GM21576 (cell line): ENCODE results near the gene ARL13B.
"Not testable (repeated sequence)": the region's sequence is repeated elsewhere in the genome, so short reads cannot be mapped to it uniquely, and the experiment has no call there.

Experiments used
- ATAC-seq: cut with Tn5 transposase; IDR thresholded peaks from one replicate; pipeline ENCODE4 v1.9.1; 2021; ENCODE audit warnings: mild to moderate bottlenecking, moderate library complexity; ENCODE audit not compliant: unreplicated experiment

ARL13B gene

GRCh38 chr3:94062513-94063404 lies 82.8 kb downstream of the ARL13B start, which contains the start of the genes DHFR2 and NSUN3:
DHFR2 (minus strand) TSS chr3:94062916; CDS start chr3:94061511, 1,405 bp downstream.
NSUN3 (plus strand) TSS chr3:94063061; CDS start chr3:94063127, 66 bp downstream.
- ATAC-seq: peak; percentile 91

GRCh38 chr3:94063496-94064119 lies 83.7 kb downstream of the ARL13B start:
- no peak for ATAC-seq

- ATAC-seq: no peak
These were observed 84.4 kb downstream of the ARL13B start for GRCh38 chr3:94064243-94064860.

GRCh38 chr3:94065122-94065521 lies 85.2 kb downstream of the ARL13B start:
- no peak for ATAC-seq

- no peak for ATAC-seq
These were observed 86.0 kb downstream of the ARL13B start for GRCh38 chr3:94065819-94066480.

- no peak for ATAC-seq
These were observed 86.8 kb downstream of the ARL13B start for GRCh38 chr3:94066506-94067500.

GRCh38 chr3:94069194-94069813 lies 89.3 kb downstream of the ARL13B start:
- no peak for ATAC-seq

GRCh38 chr3:94070341-94070911 lies 90.5 kb downstream of the ARL13B start:
- ATAC-seq: peak; percentile 74

GRCh38 chr3:94071713-94072284 lies 91.8 kb downstream of the ARL13B start:
- peak; percentile 88 for ATAC-seq

GRCh38 chr3:94076055-94076454 lies 96.1 kb downstream of the ARL13B start:
- no peak for ATAC-seq

GRCh38 chr3:94080552-94080951 lies 100.6 kb downstream of the ARL13B start:
- not testable (repeated sequence) for ATAC-seq

GRCh38 chr3:94081884-94082283 lies 101.9 kb downstream of the ARL13B start:
- no peak for ATAC-seq

GRCh38 chr3:94082391-94082937 lies 102.5 kb downstream of the ARL13B start:
- no peak for ATAC-seq

- ATAC-seq: no peak
These were observed 103.3 kb downstream of the ARL13B start for GRCh38 chr3:94083261-94083660.

GRCh38 chr3:94089126-94089525 lies 109.2 kb downstream of the ARL13B start:
- no peak for ATAC-seq

GRCh38 chr3:94092086-94092485 lies 112.1 kb downstream of the ARL13B start:
- ATAC-seq: no peak

GRCh38 chr3:94093151-94093550 lies 113.2 kb downstream of the ARL13B start:
- ATAC-seq: no peak

GRCh38 chr3:94095111-94095510 lies 115.2 kb downstream of the ARL13B start:
- ATAC-seq: no peak
